HG02840 (cell line): ENCODE data around the gene TAF7L.
"Not testable (repeated sequence)": the region's sequence is repeated elsewhere in the genome, so short reads cannot be mapped to it uniquely, and the experiment has no call there.

Source experiments
- ATAC-seq: cut with Tn5 transposase; IDR thresholded peaks from one replicate; pipeline ENCODE4 v1.9.1; 2021; ENCODE audit warnings: mild to moderate bottlenecking, moderate library complexity, moderate number of reproducible peaks; ENCODE audit not compliant: unreplicated experiment, low FRiP score

TAF7L gene

DNA sequence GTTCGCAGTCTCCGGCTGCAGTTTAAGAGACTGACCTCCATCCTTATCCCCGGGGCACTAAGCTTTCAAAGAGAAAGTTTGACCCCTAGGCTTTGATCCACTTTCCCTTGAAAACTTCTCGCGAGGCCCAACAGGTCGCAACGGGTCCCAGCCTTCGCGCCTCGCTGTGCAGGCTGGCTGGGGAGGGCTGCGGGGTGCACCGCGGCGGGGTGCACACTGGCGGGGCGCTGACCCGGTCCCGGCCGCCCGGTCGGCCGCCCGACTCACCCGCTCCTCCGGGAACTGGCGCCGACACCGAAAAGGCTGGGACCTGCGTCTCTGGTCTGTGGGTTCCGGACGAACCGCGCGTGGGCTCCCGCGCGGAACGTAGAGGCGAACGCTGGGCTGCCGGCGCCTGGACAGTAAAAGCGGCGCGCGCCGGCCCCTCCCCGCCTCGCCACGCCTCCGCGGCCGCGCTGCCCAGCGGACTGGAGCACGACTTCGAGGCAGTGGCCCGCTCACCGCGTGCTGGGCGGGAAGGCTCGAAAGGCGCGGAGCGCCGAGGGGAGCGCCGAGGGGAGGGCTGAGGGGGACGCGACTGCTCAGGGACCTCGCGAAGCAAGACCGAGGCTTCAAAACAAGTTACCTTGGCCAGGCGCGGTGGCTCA lies at the start of gene TAF7L:
Gene TAF7L, minus strand, starts transcription at position 378 of the 647 bp plus-strand sequence. CDS start 3,791 bp downstream, outside the sequence.
- ATAC-seq = no peak

DNA sequence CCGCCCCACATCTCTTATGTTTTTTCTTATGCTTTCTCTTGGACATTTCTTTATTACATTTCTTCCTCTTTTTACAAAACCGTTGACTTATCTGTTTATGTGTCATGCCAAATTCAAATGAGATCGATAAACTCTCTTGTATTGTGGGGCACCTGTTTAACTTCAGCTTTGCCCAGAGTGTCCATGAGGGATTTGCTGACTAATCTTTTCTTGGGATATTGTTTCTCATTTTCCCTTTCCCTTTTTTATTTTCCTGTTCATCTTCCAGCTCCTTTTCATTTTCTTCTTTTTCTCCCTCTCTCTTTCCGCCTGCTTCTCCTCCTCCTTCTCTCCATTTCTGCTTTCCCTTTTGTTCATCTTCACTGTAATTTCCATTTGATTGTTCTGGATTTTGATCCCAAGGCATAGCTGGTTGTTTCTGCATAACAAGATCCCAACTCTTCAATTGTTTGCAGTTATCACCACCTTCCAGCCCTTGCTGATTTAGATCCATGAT lies 46.7 kb upstream of the TAF7L start:
- ATAC-seq = no peak

DNA sequence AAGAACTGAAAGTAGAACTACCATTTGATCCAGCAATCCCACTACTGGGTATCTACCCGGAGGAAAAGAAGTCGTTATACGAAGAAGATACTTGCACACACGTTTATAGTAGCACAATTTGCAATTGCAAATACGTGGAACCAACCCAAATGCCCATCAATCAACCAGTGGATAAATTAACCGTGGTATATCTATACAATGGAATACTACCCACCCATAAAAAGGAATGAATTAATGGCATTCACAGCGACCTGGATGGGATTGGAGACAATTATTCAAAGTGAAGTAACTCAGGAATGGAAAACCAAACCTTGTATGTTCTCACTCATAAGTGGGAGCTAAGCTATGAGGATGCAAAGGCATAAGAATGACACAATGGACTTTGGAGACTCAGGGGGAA lies 43.2 kb upstream of the TAF7L start:
- ATAC-seq = not testable (repeated sequence)

DNA sequence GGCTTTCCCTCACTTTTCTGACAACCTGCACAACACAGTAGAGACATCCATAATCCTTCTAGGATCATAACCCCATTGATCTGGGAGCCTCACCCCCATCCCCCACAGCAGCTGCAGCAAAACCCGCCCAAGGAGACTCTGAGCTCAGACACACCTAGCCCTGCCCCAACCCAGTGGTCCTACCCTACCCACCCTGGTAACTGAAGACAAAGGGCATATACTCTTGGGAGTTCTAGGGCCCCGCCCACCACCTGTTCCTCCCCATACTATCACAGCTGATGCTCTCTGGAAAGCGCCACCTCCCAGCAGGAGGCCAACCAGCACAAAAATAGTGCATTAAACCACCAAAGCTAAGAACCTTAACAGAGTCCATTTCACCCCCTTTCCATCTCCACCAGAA lies 35.5 kb upstream of the TAF7L start:
- not testable (repeated sequence) for ATAC-seq

- no peak for ATAC-seq
These were observed 12.7 kb upstream of the TAF7L start for GRCh38 chrX:101303790-101304189.

- ATAC-seq = not testable (repeated sequence)
These were observed 4.5 kb upstream of the TAF7L start for GRCh38 chrX:101295603-101296002.

DNA sequence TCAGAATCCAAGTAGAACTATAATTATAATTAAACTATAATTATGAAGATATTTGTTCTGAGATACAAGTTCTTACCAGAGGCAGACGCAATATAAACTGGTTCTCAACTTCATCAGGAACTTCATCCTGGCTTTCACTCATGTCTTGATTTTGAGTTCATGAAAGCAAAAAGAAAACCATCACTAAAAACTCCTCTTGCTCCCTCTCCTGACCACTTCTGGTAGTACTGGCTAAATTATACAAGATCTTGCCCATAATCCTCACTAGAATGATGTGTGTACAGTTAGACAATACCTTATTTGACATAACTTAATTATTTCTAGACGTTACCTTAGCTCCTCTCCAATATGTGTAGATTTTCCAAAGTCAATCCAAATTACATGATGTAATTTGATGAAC lies 3.7 kb downstream of the TAF7L start:
- ATAC-seq = no peak

GRCh38 chrX:101276238-101276637 lies 14.9 kb downstream of the TAF7L start:
- no peak for ATAC-seq

DNA sequence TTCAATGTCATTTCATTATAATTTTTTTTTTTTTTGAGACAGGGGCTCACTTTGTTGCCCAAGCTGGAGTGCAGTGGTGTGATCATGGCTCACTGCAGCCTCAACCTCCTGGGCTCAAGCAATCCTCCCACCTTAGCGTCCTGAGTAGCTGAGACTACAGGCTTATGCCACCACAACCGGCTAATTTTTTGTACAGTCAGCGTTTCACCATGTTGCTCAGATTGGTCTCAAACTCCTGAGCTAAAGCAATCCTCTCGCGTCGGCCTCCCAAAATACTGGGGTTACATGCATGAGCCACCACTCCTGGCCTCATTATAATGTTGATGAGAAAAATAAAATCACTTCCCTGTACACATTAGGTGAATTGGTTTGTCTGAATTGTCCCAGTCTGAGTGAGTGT lies 16.9 kb downstream of the TAF7L start:
- ATAC-seq = no peak

DNA sequence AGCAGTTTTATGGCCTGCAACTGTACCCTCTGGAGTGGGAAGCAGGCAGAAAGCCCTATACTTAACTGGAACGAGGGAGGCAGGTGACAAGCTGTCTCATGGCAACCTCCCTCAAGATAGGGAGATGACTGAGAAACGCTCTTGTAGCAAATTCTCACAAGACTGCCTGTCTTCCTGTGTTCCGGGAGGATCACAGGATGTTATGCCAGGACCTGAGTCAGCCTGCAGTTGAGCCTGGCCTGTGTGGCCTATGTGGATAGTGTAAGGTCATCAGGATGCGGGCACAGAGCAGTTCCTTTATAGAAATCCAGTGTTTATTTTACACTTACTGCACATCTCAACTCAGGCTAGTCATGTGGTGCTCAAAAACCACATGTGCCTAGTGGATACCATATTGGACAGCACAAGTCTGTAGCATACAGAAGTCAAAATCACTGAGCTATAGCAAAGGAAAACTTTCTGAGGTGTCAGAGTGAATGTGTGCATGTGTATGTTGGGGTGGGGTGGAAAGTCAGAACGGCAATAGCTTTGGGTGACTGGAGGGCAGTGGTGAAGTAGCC lies 25.2 kb downstream of the TAF7L start:
- ATAC-seq = no peak

GRCh38 chrX:101263766-101264165 lies 27.4 kb downstream of the TAF7L start:
- ATAC-seq = no peak

DNA sequence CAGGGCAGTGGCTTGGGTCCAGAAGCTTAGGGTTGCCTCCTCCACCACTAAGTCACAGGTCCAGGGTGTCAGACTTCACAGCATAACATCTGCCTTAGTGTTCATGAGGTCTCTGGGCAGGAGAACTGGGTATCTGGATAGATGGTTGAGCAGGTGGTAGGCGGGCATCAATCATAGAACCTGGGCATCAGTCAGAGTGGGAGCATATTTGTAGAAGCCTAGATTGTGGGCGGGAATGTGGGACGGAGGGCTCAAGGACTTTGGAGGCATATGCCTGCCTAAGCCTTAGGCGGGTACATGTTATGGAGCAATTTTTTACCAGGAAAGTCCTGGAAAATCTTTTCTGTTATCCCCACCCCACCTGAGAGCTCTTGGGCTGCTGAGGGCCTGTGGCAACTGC lies 28.5 kb downstream of the TAF7L start:
- ATAC-seq = no peak

- no peak for ATAC-seq
These were observed 30.7 kb downstream of the TAF7L start for GRCh38 chrX:101260435-101260834.

GRCh38 chrX:101258259-101258581 lies 32.9 kb downstream of the TAF7L start:
- no peak for ATAC-seq

- no peak for ATAC-seq
These were observed 33.5 kb downstream of the TAF7L start for GRCh38 chrX:101257448-101258258.

- no peak for ATAC-seq
These were observed 38.5 kb downstream of the TAF7L start for GRCh38 chrX:101252634-101253033.

DNA sequence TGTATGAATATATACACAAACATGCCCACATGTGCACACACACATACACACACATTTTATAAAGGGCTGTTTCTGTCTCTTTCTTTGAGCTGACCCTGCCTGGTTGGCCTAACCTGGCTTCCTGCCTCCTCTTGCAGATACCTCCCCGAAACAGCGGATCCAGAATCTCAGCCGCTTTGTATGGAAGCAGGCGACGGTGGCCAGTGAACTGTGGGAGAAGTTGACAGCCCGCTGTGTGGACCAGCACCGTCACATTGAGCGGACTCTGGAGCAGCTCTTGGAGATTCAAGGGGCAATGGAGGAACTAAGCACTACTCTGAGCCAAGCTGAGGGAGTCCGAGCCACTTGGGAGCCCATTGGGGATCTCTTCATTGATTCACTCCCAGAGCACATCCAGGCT lies 49.6 kb downstream of the TAF7L start:
- ATAC-seq = no peak

DNA sequence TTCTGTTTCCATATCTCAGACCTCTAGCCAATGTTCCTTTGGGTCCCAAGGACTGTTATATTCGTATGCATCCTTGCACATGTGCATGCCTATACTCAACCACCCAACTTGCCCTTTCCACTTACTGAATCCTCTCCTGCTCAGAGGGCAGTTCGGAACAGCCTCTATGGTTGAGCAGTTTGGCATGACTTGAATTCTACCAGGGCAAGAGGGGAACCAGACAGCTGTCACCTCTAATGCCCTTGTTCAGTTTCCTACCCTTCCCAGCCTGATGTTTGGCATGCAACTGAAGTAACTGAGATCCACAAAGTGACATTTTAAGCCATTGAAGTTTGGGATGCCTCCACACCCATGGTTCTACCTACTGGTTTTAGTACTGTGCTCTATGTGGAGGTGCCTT lies 54.1 kb downstream of the TAF7L start:
- ATAC-seq = no peak

DNA sequence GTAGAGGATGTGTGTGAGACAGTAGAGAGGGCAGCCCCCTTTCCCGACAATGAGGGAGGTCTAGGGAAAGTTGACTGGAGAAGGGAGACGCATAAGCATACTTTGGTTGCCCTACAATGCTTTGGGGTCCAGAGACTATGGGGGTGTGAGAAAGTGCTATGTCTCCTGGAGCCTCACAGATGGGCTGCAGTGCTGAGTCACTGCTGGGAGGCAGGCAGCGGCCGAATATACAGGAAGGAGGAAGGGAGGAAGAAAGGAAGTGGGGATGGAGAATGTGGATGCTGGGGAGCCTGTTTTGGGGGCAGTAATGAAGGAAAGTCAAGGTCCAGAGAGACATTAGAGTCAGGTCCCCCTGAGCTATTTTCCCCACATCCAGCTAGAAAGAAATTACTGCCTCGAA lies 58.8 kb downstream of the TAF7L start:
- ATAC-seq = no peak

- no peak for ATAC-seq
These were observed 60.1 kb downstream of the TAF7L start for GRCh38 chrX:101231080-101231479.

DNA sequence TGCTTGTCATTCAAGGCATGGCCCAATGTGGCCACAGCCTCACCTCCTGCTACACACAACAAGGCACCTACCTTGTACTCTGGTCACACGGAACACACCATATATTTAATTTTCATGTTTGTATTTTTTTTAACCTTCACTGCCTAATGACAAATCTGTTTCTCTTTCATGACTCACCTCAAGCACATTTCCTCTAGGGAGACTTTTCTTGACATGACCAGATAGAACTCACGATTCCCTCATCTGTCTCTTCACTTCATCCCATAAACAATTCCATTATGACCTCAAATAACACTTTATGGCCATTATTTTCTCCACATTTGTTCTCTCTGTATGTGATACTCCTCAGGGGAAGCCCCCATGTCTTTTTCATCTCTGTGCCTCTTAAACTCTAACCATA lies 60.5 kb downstream of the TAF7L start:
- ATAC-seq = no peak

- ATAC-seq = no peak
These were observed 62.0 kb downstream of the TAF7L start for GRCh38 chrX:101229170-101229569.
